K562 (cell line): ENCODE results near the gene UBASH3A. TPM values are rescaled to one million over a fixed set of nuclear protein-coding genes. Genes with fewer than 3 reads are reported as not detected.
A peak's percentile ranks its signal among the peaks of the same experiment; 100 is the strongest.

Source experiments
- BACH1 ChIP-seq: fragments of 200-800 bp; sonication (Bioruptor generic); IDR thresholded peaks from 2 replicates; pipeline ENCODE4 v1.6.1; 2016; ENCODE audit warnings: missing genetic modification characterization, missing compliant biosample characterization
- CBX1 ChIP-seq: sonication (generic); IDR thresholded peaks from 2 replicates; pipeline ENCODE4 v1.6.1; 2016; ENCODE audit warnings: antibody characterized with exemption, low read depth, mild to moderate bottlenecking
- CREM ChIP-seq: IDR thresholded peaks from 2 replicates; pipeline ENCODE4 v1.6.1; 2014; ENCODE audit warnings: antibody characterized with exemption, low read depth
- E2F6 ChIP-seq, 2 experiments: IDR thresholded peaks; 2 replicates each; pipeline ENCODE4 v1.6.1; 2011; ENCODE audit warnings: borderline replicate concordance in 1 of 2, control low read depth in 1 of 2, low read depth in 1 of 2, low read length in 1 of 2, mild to moderate bottlenecking in 1 of 2, mixed read lengths in 1 of 2, moderate library complexity in 1 of 2; ENCODE audit not compliant: insufficient read depth in 1 of 2, insufficient read length in 1 of 2, poor library complexity in 1 of 2, severe bottlenecking in 1 of 2; ENCODE audit errors: extremely low read depth in 1 of 2
- ELK3 ChIP-seq: fragments of 450-650 bp; formaldehyde crosslinking; IDR thresholded peaks from 2 replicates; pipeline ENCODE4 v1.4.0; 2020; ENCODE audit warnings: mild to moderate bottlenecking
- FOXJ3 ChIP-seq: sonication (generic); formaldehyde crosslinking; IDR thresholded peaks from 2 replicates; pipeline ENCODE4 v1.4.0; 2020; ENCODE audit warnings: mild to moderate bottlenecking, missing genetic modification reagents
- HCFC1 ChIP-seq: IDR thresholded peaks from 2 replicates; pipeline ENCODE4 v1.6.1; 2012; ENCODE audit warnings: low read depth, low read length, improper control_type of control experiment
- MEF2A ChIP-seq: IDR thresholded peaks from 2 replicates; pipeline ENCODE4 v1.6.1; 2011; ENCODE audit warnings: low read depth, mild to moderate bottlenecking, low read length, moderate library complexity; ENCODE audit not compliant: control insufficient read depth
- TAF1 ChIP-seq: IDR thresholded peaks from 2 replicates; pipeline ENCODE4 v1.6.1; 2011; ENCODE audit warnings: mild to moderate bottlenecking, low read length, moderate library complexity; ENCODE audit not compliant: insufficient read depth, control insufficient read depth, severe bottlenecking; ENCODE audit errors: extremely low read depth
- TFAP4 ChIP-seq: sonication (generic); formaldehyde crosslinking; IDR thresholded peaks from 2 replicates; pipeline ENCODE4 v1.8.0; 2022; ENCODE audit warnings: missing genetic modification reagents, mild to moderate bottlenecking, moderate library complexity, borderline replicate concordance
- ZEB2 ChIP-seq: fragments of 450-650 bp; IDR thresholded peaks from 2 replicates; pipeline ENCODE4 v1.6.1; 2016
- ZNF217 ChIP-seq: sonication (generic); formaldehyde crosslinking; IDR thresholded peaks from 2 replicates; pipeline ENCODE4 v1.8.0; 2022; ENCODE audit warnings: mild to moderate bottlenecking, missing genetic modification reagents
- ZNF263 ChIP-seq: sonication (generic); formaldehyde crosslinking; IDR thresholded peaks from 2 replicates; pipeline ENCODE4 v1.8.0; 2022; ENCODE audit warnings: mild to moderate bottlenecking, missing genetic modification reagents, borderline replicate concordance
- ZNF512 ChIP-seq: IDR thresholded peaks from 2 replicates; pipeline ENCODE4 v1.6.1; 2016; ENCODE audit warnings: missing genetic modification characterization, missing compliant biosample characterization
- ZNF766 ChIP-seq: fragments of 200-800 bp; sonication (Bioruptor generic); conservative IDR thresholded peaks from 2 replicates; pipeline ENCODE4 v1.6.1; 2016; ENCODE audit warnings: missing genetic modification characterization, missing compliant biosample characterization
- polyA plus RNA-seq, 8 experiments: library from polyadenylated mRNA; depleted of rRNA in 4 of 8; stranded (reverse) in 5 of 8; unstranded in 3 of 8; fragments of >200 nt; fragmentation: Nextera tagmentation in 2 of 8; fragmentation: Illumina TruSeq in 1 of 8; extraction: Ambion mirVana in 2 of 8; extraction: Trizol in 1 of 8; gene quantifications; 2 replicates each; pipeline versions ENCODE4 v1.2.1 to v1.2.3, GENCODE V29; 2011 to 2014; ENCODE audit warnings: inconsistent platforms in 1 of 8, missing spikeins in 1 of 8
- total RNA-seq, 7 experiments: library from RNA; depleted of rRNA in 6 of 7; stranded (reverse); fragments of >200 nt in 6 of 7; fragmentation: Illumina TruSeq in 2 of 7; extraction: Trizol in 2 of 7; gene quantifications; 2 replicates each; pipeline versions ENCODE4 v1.2.1 to v1.2.3, GENCODE V29; 2011 to 2021; ENCODE audit warnings: low replicate concordance in 1 of 7

Gene UBASH3A
- total and polyA plus RNA-seq, 9 of the 15 experiments (the other 6 are each of a cell fraction or from before 2014, with no cell fraction given) = 0.23 to 1.8 (median 1.1) TPM

- TF ChIP-seq TFAP4 (CRISPR knock-in tag) (peak; percentile 92), ZNF263 (CRISPR knock-in tag) (peak; percentile 77), ZEB2 (no peak), MEF2A (peak; percentile 47; the same call in 1 of the 2 replicates), CREM (0 out of 2 replicates have a peak, but pooled peaks have one; percentile 13), ZNF766 (CRISPR knock-in tag) (0 out of 2 replicates have a peak, but pooled peaks have one; percentile 24), ELK3 (CRISPR knock-in tag) (no peak), E2F6 (IDR thresholded peaks at IDR 0.05; ENCODE audit: borderline replicate concordance in 1 of 2, extremely low read depth in 1 of 2, insufficient read depth in 1 of 2, insufficient read length in 1 of 2, low read depth in 1 of 2, low read length in 1 of 2, poor library complexity in 1 of 2, severe bottlenecking in 1 of 2) (peak in 1 of 2 experiments; percentile 15), BACH1 (tag) (0 out of 2 replicates have a peak, but pooled peaks have one; percentile 47), TAF1 (no peak), CBX1 (no peak), ZNF512 (tag) (0 out of 2 replicates have a peak, but pooled peaks have one; percentile 37), ZNF217 (CRISPR knock-in tag) (no peak), FOXJ3 (CRISPR knock-in tag) (peak; percentile 65), HCFC1 (0 out of 2 replicates have a peak, but pooled peaks have one; percentile 24)
Measured at GRCh38 chr21:42467140-42467983, 63.7 kb downstream of the UBASH3A start (continued).
